ENCODE measurements around the gene UNC79.
"Not testable (repeated sequence)": the region's sequence is repeated elsewhere in the genome, so short reads cannot be mapped to it uniquely, and the experiment has no call there.

Gene UNC79

DNA sequence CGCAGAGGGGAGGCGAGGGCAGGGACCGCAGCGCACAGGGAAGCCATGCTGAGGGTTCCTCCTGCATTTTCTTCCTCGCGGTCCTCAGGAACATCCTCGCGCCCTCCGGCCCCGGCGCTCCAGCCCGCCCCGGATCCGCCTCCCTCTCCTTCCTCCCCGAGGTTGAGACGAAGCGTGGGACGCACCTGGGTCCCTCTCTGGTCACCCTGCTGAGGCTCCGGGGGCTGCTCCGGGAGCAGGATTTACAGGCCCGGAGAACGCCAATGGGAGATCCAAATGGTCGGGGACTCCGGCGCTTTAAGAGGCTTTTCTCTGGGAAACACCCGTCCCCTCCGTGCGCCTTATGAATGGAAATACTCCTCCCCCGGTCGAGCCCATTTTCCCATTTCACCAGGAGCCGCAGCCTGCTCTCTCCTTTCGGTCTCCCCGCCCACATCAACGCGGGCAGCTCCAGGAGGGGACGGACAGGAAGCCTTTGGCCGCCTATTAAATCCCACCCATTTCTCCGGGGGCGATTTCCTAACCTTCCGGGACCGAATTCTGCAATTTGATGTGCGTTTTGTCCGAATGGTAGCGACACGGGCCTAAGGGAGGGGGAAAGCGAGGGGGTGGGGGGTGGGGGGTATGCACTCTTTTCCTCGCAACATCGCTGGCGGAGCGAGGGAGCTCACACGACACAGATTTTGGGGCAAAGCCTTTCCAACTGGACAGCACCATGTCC, at the start of gene UNC79:
TSS of gene UNC79 (plus strand) at position 625 of the 721 bp plus-strand sequence. CDS start at position 716, 91 bp downstream.
- DNase-seq: no peak

DNA sequence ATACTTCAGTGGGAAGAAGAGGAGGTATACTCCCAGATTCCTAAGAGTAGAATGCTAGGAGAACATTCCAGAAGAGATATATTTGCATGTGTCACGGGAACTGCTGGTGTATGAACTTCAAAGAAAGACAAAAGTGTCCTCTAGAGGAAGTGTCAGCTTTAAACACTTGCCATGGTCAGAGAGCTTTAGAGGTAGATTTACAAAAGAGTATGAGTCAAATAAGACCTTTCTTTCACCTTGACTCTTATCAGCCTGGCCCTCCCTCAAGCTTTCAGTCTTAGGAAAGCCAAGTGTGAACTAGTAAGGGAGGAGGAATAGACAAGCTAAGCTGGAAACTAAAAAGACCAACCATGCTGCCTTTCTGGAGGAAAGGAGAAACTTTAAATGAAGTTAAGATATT, 49.1 kb upstream of the UNC79 start:
- no peak for DNase-seq

- not testable (repeated sequence) for DNase-seq
Measured at GRCh38 chr14:93384256-93384655, 46.5 kb upstream of the UNC79 start.

DNA sequence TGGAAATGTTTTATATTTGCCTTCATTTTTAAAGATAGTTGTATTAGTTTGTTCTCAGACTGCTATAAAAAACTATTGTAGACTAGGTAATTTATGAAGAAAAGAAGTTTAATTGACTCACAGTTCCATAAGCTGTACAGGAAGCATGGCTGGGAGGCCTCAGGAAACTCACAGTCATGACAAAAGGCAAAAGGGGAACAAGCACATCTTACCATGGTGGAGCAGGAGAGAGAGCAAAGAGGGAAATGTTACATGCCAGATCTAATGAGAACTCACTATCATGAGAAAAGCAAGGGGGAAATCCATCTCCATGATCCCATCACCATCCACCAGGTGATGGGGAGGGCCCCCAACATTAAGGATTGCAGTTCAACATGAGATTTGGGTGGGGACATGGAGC, 35.5 kb upstream of the UNC79 start:
- peak; percentile 21 for DNase-seq

GRCh38 chr14:93396456-93396855, 34.3 kb upstream of the UNC79 start:
- DNase-seq: no peak

DNA sequence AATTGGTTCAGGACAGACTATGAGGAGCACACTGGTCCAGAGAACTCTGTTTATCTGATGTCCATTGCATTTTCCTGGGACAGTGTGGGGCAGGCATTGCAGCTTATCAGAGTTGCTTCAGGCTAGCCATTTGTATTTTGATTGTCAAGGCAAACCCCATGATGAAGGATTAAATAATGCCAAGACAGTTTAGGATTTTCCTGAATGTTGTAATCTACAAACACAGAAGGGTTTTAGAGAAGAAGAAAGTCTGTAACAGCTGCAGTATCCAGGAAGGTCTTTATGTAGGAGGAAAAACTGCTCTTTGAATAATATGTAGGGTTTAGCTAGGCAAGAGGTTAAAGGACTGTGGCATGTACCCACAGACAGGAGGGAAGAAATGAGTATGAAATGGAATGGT, 32.2 kb upstream of the UNC79 start:
- DNase-seq: no peak

DNA sequence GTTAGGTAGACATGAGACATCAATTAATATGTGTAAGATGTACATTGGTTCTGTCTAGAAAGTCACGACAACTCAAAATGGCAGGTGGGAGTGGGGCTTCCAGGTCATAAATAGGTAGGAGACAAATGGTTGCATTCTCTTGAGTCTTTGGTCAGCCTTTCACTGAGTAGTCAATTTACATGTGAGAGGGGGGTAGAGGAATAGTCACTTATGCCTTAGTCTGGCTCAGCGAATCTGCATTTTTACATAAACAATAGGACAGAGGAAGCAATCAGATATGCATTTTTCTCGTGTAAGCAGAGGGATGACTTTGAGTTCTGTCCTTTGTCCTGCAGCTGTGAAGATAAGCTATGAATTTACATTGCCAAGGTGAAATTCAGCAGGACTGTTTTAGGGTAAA, 27.8 kb upstream of the UNC79 start:
- no peak for DNase-seq

DNA sequence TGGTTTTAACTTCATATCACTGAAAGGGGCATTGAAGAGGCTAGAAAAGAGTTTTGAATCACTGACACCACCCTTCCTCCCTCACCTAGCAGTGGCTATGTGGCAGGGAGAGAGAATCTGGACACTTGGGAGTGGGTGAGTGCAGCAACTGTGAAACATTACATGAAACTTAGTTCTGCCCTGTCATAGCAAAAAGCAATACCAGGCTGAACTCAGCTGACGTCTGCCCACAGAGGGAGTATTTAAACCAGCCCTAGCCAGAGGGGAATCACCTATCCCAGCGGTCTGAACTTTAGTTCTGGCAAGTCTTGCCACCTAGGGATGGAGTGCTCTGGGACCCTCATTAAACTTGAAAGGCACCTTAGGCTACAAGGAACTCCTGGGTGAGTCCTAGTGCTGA, 20.7 kb upstream of the UNC79 start:
- no peak for DNase-seq

DNA sequence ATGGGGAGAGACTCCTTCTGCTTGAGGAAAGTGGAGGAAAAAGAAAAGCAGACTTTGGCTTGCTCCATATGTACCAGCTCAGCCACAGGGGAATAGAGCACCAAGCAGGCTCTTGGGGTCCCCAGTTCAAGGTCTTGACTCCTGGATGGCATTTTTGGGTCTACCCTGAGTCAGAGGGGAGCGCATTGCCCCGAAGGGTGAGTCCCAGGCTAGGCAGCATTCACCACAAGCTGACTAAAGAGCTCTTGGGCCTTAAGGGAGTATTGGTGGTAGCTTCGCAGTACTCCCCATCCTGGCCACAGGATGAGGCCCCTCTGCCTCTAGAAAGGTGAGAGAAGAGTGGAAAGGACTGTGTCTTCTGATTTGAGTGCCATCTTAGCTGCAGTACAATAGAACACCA, 19.8 kb upstream of the UNC79 start:
- DNase-seq: no peak

- not testable (repeated sequence) for DNase-seq
Measured at GRCh38 chr14:93425136-93425535, 5.6 kb upstream of the UNC79 start.

- no peak for DNase-seq
Measured at GRCh38 chr14:93426750-93427149, 4.0 kb upstream of the UNC79 start.

DNA sequence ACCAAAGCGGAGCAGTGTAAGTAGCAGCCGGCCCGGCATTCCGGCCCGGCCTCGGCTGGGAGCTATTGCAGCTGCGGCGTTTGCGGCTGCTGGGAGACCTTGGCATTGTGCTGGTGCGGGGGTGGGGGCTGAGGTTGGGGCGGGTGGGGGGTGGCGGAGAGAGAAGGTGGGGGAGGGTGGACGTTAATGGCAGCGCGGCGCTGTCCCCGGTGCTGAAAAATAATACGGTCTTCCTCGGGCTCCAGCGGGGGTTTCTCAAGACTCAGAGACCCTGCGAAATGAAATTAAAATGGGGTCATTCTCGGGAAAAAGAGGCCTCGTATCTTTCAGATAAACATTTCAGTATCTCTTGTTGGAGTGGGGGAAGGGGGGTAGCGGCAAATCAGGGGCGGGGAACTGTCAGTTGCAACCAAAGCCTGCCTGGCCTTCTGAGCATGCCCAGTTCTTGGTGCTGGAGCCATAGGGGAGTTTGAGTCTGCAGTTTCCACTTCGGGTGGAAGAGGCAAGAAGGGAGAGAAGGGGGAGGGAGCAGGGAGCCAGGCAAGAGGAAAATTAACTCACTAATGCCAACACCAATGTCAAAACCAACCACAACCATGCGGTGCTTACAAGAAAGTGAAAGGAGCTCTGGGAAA, 414 bp downstream of the UNC79 start:
- peak; percentile 53 for DNase-seq

DNA sequence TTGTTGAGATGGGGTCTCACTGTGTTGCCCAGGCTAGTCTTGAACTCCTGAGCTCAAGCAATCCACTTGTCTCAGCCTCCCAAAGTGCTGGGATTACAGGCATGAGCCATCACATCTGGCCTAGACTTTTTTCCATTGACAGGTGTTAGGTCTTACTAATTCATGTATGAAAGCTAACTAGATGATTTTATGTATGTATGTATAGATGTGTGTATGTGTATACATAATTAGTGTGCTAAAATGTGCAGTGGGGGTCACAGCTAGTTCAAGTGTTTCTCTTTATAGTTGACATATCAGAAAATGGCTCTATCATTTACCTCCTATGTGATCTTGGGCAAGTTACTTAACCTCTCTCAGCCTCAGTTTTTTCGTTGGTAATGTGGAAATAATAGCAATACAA, 23.5 kb downstream of the UNC79 start:
- no peak for DNase-seq

DNA sequence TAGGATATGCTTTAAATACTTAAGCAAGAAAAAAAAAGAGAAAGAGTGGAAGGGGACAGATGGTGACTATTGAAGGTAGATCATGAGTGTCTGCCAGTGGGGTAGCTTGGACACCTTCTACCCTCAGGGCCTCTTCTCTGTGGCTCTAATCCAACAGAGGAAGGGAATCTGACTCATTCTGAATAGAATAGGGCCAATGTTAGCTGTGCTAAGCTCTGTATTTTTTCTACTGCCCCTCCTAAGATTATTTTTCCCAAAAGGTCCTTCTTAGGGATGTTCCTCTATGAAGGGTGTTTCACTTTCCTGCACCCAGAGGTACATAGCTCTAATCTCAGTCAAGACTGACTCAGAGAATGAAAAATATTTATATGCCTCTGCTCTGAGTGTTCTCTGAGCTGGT, 25.6 kb downstream of the UNC79 start:
- no peak for DNase-seq

DNA sequence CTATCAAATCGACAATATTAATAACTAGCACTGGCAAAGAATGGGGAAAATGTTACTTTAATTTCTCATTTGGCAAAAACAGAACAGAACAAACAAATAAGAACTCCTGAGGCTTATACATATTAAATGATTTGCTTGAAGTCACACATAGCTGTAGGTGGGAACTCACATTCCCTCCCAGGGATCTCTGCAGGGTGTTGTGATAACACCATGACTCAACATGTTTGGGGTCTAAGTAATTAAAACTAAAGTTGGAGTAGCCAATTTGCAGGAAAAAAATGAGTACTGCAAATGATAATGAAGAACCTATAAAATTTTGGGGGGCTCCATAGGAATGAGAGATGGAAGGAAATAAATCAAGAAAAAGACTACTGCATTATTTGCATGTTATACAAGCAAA, 27.5 kb downstream of the UNC79 start:
- no peak for DNase-seq

GRCh38 chr14:93462479-93462878, 31.7 kb downstream of the UNC79 start:
- DNase-seq: no peak

DNA sequence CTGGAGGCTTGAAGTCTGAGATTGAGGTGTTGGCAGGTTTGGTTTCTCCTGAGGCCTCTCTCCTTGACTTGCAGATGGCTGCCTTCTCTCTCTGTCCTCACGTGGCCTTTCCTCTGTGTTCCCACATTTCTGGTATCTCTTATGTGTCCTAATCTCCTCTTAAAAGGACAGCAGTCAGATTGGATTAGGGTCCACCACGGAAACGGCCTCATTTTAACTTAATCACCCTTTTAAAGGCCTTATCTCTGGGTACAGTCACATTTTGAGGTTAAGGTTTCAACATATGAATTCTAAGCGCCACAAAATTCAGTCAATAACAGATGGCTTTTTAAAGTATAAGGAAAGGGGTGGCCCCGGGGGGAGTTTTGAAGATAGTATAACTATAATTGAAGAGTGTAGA, 33.5 kb downstream of the UNC79 start:
- DNase-seq: peak; percentile 75

GRCh38 chr14:93475471-93475870, 44.7 kb downstream of the UNC79 start:
- DNase-seq: no peak

GRCh38 chr14:93476305-93476704, 45.6 kb downstream of the UNC79 start:
- no peak for DNase-seq

DNA sequence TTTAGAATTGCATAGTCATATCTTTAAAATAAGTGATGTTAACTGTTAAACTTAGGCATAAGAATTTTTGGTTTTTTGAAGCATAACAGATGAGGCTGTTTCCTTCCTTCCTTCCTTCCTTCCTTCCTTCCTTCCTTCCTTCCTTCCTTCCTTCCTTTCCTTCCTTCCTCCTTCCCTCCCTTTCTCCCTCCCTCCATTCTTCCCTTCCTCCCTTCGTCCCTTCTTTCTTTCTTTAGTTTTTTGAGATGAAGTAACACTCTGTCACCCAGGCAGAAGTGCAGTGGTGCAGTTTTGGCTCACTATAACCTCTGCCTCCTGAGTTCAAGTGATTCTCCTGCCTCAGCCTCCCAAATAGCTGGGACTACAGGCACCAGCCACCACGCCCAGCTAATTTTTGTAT, 48.3 kb downstream of the UNC79 start:
- not testable (repeated sequence) for DNase-seq

DNA sequence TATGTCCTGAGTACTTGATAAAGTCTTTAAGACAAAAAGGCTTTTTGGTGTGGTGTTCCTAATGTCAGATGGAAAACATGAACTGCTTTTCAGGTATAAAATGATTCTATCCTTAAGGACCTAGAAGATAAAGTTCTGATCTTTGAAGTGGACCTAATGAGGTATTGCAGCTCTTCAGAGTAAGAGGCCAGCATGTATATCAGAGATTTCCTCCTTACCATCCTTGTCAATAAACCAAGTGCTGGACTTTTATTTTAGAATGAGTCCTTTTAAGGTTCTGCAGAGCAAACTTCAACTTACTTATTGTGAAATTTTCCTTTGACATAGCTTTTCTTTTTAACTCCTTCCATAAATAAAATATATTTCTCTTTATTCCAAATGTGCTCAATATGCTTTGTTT, 50.1 kb downstream of the UNC79 start:
- no peak for DNase-seq

DNA sequence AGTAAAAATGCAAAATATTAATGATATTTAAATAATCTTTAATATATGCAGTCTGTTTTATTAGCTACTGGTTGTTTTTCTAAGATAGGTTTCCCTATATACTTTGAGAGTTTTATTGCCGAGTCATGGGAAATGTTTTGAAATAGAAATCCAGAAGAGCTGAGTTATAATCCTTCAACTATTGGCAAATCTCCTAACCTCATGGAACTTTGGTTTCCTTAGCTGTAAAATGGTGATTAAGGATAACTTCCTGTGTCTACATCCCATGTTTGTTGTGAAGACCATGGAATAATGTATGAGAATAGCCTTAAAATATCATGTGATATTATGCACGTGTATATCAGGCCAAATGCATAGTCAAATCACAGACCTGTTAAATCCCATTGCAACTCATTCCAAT, 51.0 kb downstream of the UNC79 start:
- DNase-seq: no peak

DNA sequence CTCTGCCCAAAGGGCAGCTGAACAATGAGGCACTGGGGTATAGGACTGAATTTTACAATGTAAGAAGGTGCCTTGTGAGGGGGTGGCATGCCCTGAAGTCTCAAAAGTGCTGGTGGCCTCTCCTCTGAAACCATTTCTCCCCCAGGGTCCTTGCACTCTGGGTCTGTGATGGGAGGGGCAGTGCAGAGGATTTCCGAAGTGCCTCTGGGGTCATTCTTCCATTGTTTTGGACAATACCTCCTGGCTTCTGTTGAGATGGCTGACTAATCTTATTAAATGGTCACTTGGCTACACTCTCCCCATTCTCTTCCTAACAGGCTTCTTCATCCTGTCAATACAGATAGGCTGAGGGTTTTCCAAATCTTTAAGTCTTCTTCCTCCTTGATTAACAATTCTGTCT, 59.3 kb downstream of the UNC79 start:
- no peak for DNase-seq

DNA sequence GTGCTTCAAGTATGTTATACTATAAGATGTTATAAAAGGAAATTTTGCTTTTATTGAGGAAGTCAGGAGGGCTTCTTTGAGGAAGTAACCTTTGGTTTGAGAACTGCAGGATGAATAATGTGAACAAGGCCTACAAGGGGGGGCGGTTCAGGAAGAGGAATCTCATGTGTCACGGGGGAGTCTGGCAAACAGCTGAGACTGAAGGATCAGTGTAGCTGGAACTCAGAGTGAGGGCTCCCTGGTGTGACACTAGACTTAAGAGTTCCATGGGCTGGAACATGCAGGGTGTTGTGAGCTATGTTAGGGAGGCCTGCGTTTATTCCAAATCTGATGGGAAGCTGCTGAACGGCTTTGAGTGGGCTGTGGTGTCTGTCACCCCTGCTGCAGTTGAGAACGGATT, 62.3 kb downstream of the UNC79 start:
- DNase-seq: no peak

DNA sequence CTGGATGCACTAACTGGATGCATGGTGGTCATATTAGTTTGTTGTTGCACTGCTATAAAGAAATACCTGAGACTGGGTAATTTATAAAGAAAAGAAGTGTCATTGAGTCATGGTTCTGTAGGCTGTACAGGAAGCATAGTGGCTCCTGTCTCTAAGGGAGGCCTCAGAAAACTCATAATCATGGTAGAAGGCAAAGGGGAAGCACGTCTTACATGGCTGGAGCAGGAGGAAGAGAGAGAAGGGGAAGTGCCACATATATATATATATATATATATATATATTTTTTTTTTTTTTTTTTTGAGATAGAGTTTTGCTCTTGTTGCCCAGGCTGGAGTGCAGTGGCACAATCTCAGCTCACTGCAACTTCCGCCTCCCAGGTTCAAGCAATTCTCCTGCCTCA, 62.9 kb downstream of the UNC79 start:
- DNase-seq: not testable (repeated sequence)
